Mammary epithelial cell (primary cell): ENCODE results near the gene OR6B3.

Source experiments
- EZH2 ChIP-seq: IDR thresholded peaks from 2 replicates; pipeline ENCODE4 v1.6.1; 2012; ENCODE audit warnings: low read length, inconsistent platforms, borderline replicate concordance
- TF ChIP-seq, protein P1 (sequence below), 2 donors: IDR thresholded peaks in 1 of 2; conservative IDR thresholded peaks in 1 of 2; 2 replicates each; pipeline ENCODE4 v1.5.1; 2011 to 2012; ENCODE audit warnings: inconsistent platforms in 2 of 2, low read length in 2 of 2, mild to moderate bottlenecking in 2 of 2, control low read depth in 1 of 2, low read depth in 1 of 2; ENCODE audit not compliant: insufficient read depth in 1 of 2; ENCODE audit errors: extremely low read depth in 1 of 2

DNA sequence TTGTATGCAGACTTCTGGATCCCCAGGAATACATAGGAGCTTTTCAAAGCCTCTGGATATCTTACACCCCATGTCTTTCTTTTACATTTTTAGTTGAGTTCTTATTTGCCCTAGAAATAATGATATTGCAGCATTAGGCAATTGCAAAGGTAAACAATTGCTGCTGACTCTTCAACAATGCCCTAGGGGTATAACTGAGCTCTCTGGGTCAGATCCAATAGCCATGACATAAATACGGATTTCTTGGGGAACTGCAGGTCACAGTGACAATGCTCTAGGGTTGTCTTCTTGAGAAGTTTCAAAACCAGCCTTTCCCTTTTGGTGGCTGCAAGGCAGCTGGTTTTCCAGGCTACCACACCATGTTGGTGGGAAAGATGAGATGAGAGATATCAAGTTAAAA lies 16.5 kb upstream of the OR6B3 start:
- TF ChIP-seq, protein P1, sequence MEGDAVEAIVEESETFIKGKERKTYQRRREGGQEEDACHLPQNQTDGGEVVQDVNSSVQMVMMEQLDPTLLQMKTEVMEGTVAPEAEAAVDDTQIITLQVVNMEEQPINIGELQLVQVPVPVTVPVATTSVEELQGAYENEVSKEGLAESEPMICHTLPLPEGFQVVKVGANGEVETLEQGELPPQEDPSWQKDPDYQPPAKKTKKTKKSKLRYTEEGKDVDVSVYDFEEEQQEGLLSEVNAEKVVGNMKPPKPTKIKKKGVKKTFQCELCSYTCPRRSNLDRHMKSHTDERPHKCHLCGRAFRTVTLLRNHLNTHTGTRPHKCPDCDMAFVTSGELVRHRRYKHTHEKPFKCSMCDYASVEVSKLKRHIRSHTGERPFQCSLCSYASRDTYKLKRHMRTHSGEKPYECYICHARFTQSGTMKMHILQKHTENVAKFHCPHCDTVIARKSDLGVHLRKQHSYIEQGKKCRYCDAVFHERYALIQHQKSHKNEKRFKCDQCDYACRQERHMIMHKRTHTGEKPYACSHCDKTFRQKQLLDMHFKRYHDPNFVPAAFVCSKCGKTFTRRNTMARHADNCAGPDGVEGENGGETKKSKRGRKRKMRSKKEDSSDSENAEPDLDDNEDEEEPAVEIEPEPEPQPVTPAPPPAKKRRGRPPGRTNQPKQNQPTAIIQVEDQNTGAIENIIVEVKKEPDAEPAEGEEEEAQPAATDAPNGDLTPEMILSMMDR (conservative IDR thresholded peaks at IDR 0.05 in 1 of 2, IDR thresholded peaks at IDR 0.05 in 1 of 2; ENCODE audit: extremely low read depth in 1 of 2, insufficient read depth in 1 of 2, low read depth in 1 of 2, low read length in 2 of 2): no peak
- TF ChIP-seq EZH2: no peak
